Sigmoid colon (tissue), 7 donors: ENCODE results near the gene CEP126. TPM values are rescaled to one million over a fixed set of nuclear protein-coding genes. Genes with fewer than 3 reads are reported as not detected.

Experiments used
- DNase-seq: peaks from one replicate; pipeline ENCODE4 v3.0.0-alpha.2; 2019
- H3K27ac ChIP-seq, 4 donors: fragments of 200-600 bp; sonication (generic); one replicate each; pipeline ENCODE4 v1.5.1; 2016 to 2019; ENCODE audit warnings: mild to moderate bottlenecking in 1 of 4
- H3K27me3 ChIP-seq, 3 donors: fragments of 200-600 bp; sonication (generic); one replicate each; pipeline ENCODE4 v1.5.1; 2019; ENCODE audit warnings: mild to moderate bottlenecking in 1 of 3
- H3K36me3 ChIP-seq, 4 donors: fragments of 200-600 bp; sonication (generic); one replicate each; pipeline ENCODE4 v1.5.1; 2016 to 2019
- H3K4me1 ChIP-seq, 4 donors: fragments of 200-600 bp; sonication (generic); one replicate each; pipeline ENCODE4 v1.5.1; 2017 to 2019
- H3K4me3 ChIP-seq, 4 donors: fragments of 200-600 bp; sonication (generic); one replicate each; pipeline ENCODE4 v1.5.1; 2017 to 2019; ENCODE audit warnings: mild to moderate bottlenecking in 2 of 4, moderate library complexity in 1 of 4
- H3K9me3 ChIP-seq, 4 donors: fragments of 200-600 bp in 3 of 4; sonication (generic) in 3 of 4; one replicate each; pipeline versions ENCODE4 v1.5.1 to v1.6.1; 2013 to 2019
- CTCF ChIP-seq, 4 experiments: fragments of 450-650 bp in 3 of 4; fragments of 200-600 bp in 1 of 4; IDR thresholded peaks; one replicate each; pipeline ENCODE4 v1.5.1; 2016 to 2019; ENCODE audit warnings: antibody characterized with exemption in 4 of 4, mild to moderate bottlenecking in 3 of 4, moderate library complexity in 2 of 4
- EP300 ChIP-seq, 4 donors: sonication (generic); formaldehyde crosslinking; IDR thresholded peaks; one replicate each; pipeline ENCODE4 v1.6.1; 2017; ENCODE audit warnings: antibody characterized with exemption in 4 of 4
- POLR2A ChIP-seq, 2 donors: fragments of 450-650 bp; IDR thresholded peaks; one replicate each; pipeline ENCODE4 v1.6.1; 2016; ENCODE audit warnings: antibody characterized with exemption in 2 of 2, mild to moderate bottlenecking in 2 of 2, moderate library complexity in 2 of 2
- POLR2AphosphoS5 ChIP-seq, 4 donors: sonication (generic); formaldehyde crosslinking; IDR thresholded peaks; one replicate each; pipeline ENCODE4 v1.6.1; 2017; ENCODE audit warnings: antibody characterized with exemption in 4 of 4
- WGBS, 2 donors: extraction: QIAGEN DNeasy Blood & Tissue Kit; methylation state at CpG; one replicate each; pipeline ENCODE4 v1.1.7; 2013; 5-methylcytosine and 5-hydroxymethylcytosine counted together
- intact Hi-C: fragments of 100-400 bp; cut with DNase I; formaldehyde crosslinking; loops from one replicate; pipeline ENCODE4 v1.15.1; 2023
- polyA plus RNA-seq, 3 donors: library from polyadenylated mRNA; stranded (reverse); fragments of 200-250 nt; gene quantifications; one replicate each; pipeline ENCODE4 v1.2.3, GENCODE V29; 2013
- total RNA-seq, 4 donors: library from RNA; depleted of rRNA; stranded (reverse); fragments of >200 nt; gene quantifications; one replicate each; pipeline ENCODE4 v1.1.0, GENCODE V29; 2016
- donor health status: healthy with polysubstance abuse.
- donor health status: Bipolar disorder and iron deficiency.
- donor health status: healthy.

The CEP126 gene
- total and polyA plus RNA-seq, 7 donors, result 1.2 to 15.5 (median 3.7) TPM

DNA sequence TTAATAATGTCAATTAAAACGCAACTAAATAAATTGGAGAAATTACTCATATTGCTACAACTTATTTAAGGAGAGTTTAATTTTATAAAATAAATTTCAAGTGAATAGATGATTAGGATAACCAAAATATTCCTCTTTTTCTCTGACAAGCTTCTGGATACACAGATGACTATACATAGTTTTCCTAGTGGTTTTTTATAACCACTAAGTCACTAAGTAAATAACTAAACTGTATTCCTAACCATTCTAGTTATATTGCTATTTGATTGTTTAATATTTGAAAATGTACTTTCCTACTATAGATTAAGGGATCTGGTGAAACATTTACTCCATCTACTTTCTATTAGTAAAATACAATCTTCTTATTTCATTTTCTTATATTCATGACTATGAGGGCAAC is 6.2 kb downstream of the CEP126 start:
- Histone ChIP-seq H3K27me3 (no peaks in the 10 kb centered on the region), H3K36me3 (no peaks in the 10 kb centered on the region), H3K4me3 (no peak overlapping the region), H3K27ac (no peak overlapping the region), H3K9me3 (no peaks in the 10 kb centered on the region), H3K4me1 (peaks cover 0 to 7% (median 5%) of the 10 kb centered on the region in 4 donors)
- 88 to 92% methylated on average over 1 of the region's 1 CpG for WGBS, 2 donors
- DNase-seq, result no peak
- intact Hi-C loops, result no loop called here
- no peak for TF ChIP-seq POLR2A (IDR thresholded peaks at IDR 0.05)
- no peak for TF ChIP-seq CTCF (IDR thresholded peaks at IDR 0.05)
- no peak for TF ChIP-seq EP300 (IDR thresholded peaks at IDR 0.05)
- no peak for TF ChIP-seq POLR2AphosphoS5 (IDR thresholded peaks at IDR 0.05)

GRCh38 chr11:101923554-101923953 is 8.7 kb downstream of the CEP126 start:
- DNase-seq, result no peak
- Histone ChIP-seq H3K27ac (no peak overlapping the region), H3K9me3 (no peaks in the 10 kb centered on the region), H3K4me3 (no peak overlapping the region), H3K4me1 (no peaks in the 10 kb centered on the region), H3K36me3 (no peaks in the 10 kb centered on the region), H3K27me3 (no peaks in the 10 kb centered on the region)
- no peak for TF ChIP-seq EP300 (IDR thresholded peaks at IDR 0.05)
- TF ChIP-seq CTCF (IDR thresholded peaks at IDR 0.05), result no peak
- TF ChIP-seq POLR2A (IDR thresholded peaks at IDR 0.05), result no peak
- TF ChIP-seq POLR2AphosphoS5 (IDR thresholded peaks at IDR 0.05), result no peak
- intact Hi-C loops, result no loop called here
- 22 to 71% methylated on average over 2 of the region's 2 CpGs for WGBS, 2 donors

DNA sequence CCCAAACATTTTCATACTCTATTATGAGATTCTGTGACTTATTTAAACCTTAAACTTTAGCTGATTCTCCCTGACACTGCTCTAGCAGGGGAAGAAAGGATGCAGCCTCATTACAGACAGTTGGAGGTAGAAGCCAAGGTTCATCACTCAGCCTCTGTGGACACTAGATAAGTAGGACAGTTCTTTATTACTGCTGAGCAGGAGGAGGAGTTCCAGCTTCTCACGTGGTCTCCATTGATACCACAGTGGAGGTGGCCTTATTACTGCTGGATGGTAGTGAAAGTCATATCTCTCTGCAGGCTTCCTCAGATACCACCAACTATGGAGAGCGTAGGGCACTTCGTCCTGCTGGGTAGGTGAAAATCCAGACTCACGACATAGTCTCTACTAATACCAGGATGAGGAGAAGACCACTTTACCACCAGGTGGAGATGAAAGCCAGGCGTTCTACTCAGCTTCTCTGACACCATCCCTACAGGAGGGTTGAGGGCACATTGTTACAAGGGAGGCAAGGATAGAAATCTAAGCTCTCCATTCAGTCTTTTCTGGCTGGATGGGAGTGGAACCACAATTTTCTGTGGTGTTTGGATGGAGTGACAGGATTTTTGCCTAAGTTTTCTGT is 14.6 kb downstream of the CEP126 start:
- H3K27me3 ChIP-seq, result no peaks in the 10 kb centered on the region
- no peak overlapping the region for H3K4me3 ChIP-seq
- intact Hi-C loops, result no loop called here
- H3K27ac ChIP-seq, result no peak overlapping the region
- no peak for DNase-seq
- H3K36me3 ChIP-seq, result no peaks in the 10 kb centered on the region
- no peaks in the 10 kb centered on the region for H3K4me1 ChIP-seq
- 86 to 91% methylated on average over 5 of the region's 5 CpGs for WGBS, 2 donors
- no peaks in the 10 kb centered on the region for H3K9me3 ChIP-seq
- no peak for TF ChIP-seq EP300 (IDR thresholded peaks at IDR 0.05)
- TF ChIP-seq CTCF (IDR thresholded peaks at IDR 0.05), result no peak
- no peak for TF ChIP-seq POLR2AphosphoS5 (IDR thresholded peaks at IDR 0.05)
- no peak for TF ChIP-seq POLR2A (IDR thresholded peaks at IDR 0.05)

GRCh38 chr11:101931692-101932091 is 16.9 kb downstream of the CEP126 start:
- intact Hi-C loops, result no loop called here
- TF ChIP-seq CTCF (IDR thresholded peaks at IDR 0.05) (no peak), POLR2AphosphoS5 (IDR thresholded peaks at IDR 0.05) (no peak), POLR2A (IDR thresholded peaks at IDR 0.05) (no peak), EP300 (IDR thresholded peaks at IDR 0.05) (no peak)
- WGBS, 2 donors, result 83 to 92% methylated on average over 6 of the region's 6 CpGs

More at GRCh38 chr11:101931692-101932091, 16.9 kb downstream of the CEP126 start:
- no peaks in the 10 kb centered on the region for H3K4me1 ChIP-seq
- H3K4me3 ChIP-seq, result no peak overlapping the region
- H3K27ac ChIP-seq, result no peak overlapping the region
- DNase-seq, result no peak
- no peaks in the 10 kb centered on the region for H3K36me3 ChIP-seq
- no peaks in the 10 kb centered on the region for H3K27me3 ChIP-seq
- no peaks in the 10 kb centered on the region for H3K9me3 ChIP-seq
